DMS53 treated with DMSO at 0.1 percent for 48 hours (cell line): ENCODE data around the gene OR1S2.
A peak's percentile ranks its signal among the peaks of the same experiment; 100 is the strongest.
"Not testable (repeated sequence)": the region's sequence is repeated elsewhere in the genome, so short reads cannot be mapped to it uniquely, and the experiment has no call there.

Experiments
- DNase-seq: peaks from one replicate; lab custom pipeline; 2025; ENCODE audit not compliant: unreplicated experiment; lab: John Stamatoyannopoulos, UW

The OR1S2 gene, protein sequence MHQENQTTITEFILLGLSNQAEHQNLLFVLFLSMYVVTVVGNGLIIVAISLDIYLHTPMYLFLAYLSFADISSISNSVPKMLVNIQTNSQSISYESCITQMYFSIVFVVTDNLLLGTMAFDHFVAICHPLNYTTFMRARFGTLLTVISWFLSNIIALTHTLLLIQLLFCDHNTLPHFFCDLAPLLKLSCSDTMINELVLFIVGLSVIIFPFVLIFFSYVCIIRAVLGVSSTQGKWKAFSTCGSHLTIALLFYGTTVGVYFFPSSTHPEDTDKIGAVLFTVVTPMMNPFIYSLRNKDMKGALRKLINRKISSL

GRCh38 chr11:58204042-58204441, at the start of gene OR1S2:
OR1S2 (minus strand) TSS chr11:58204142; CDS start chr11:58204142, 0 bp downstream.
- no peak for DNase-seq

GRCh38 chr11:58243954-58244353, 40.0 kb upstream of the OR1S2 start:
- DNase-seq: no peak

GRCh38 chr11:58227956-58228615, 24.1 kb upstream of the OR1S2 start:
- no peak for DNase-seq

DNA sequence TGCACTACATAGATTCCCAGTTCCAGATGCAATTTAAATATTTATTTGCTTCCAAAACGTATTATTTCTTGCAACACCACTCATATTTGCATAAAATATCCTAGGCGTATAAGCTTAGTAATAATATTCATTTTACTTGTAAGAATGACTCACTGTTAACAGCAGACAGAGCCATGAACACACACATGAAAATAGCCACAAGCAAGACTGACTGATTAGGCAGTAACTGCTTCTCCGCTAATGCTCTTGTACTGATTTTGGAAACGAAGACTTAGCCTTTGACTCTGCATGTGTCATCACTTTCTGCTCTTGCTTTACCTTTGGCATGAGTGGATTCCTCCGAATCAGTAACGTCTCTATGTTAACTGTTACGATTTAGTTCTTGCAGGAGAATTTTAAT, 18.8 kb upstream of the OR1S2 start:
- no peak for DNase-seq

DNA sequence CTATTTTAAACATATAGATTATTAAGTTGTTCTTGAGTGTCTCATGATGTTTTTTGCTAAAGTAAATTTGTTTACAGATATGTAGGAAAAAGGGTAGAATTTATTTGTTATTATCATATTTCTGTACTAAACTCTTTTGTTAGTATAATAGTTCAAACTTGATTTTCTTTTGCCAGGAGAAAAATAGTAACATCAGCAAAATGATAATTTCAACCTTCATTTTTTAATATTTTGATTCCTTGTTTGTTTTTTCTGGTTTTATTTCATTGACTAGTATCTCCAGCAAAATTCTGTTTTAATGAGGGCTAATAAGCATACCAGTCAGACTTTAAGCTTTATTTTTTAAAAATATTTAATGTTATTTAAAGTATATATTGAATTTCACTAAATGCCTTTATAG, 12.5 kb upstream of the OR1S2 start:
- DNase-seq: no peak

GRCh38 chr11:58212420-58212819, 8.5 kb upstream of the OR1S2 start, which contains the start of gene OR1S1:
OR1S1 (plus strand) TSS chr11:58212720.
- DNase-seq: not testable (repeated sequence)

GRCh38 chr11:58199271-58199670, 4.7 kb downstream of the OR1S2 start:
- DNase-seq: peak; percentile 1

DNA sequence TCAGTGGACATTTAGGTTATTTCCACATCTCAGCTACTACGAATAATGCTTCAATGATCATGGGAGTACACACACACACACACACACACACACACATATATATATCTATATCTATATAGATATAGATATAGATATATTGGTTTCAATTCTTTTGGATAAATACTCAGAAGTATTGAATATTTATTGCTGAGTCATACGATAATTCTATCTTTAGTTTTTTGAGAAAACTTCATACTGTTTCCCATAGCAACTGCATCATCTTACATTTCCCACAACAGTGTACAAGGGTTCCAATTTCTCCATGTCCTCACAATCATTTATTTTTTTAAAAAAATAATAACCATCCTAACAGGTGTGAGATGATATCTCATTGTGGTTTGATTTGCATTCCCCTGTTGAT, 8.0 kb downstream of the OR1S2 start:
- no peak for DNase-seq

DNA sequence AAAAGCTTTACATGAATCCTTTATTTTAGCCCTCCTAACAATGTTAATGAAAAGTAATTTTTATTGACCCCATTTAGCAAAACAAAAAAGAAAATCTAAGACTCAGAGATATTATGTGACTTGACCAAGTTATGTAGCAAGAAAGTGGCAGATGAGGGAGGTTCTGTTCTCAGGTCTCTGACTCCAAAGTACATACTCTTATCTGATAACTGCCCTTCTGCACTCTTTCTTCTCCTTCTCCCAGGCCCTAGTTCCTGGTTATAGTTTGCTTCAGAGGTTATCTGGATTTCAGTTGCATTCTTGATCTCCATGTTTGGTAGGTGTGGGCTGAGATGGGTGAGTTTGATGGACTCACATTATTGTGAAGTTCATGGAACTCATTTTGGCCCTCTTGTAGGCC, 10.6 kb downstream of the OR1S2 start:
- DNase-seq: no peak

GRCh38 chr11:58192229-58192628, 11.7 kb downstream of the OR1S2 start:
- DNase-seq: no peak

GRCh38 chr11:58188770-58189169, 15.2 kb downstream of the OR1S2 start, which contains the start of gene OR9Q2:
OR9Q2 (plus strand) TSS chr11:58189070; CDS start chr11:58190491, 1,421 bp downstream.
- DNase-seq: no peak

DNA sequence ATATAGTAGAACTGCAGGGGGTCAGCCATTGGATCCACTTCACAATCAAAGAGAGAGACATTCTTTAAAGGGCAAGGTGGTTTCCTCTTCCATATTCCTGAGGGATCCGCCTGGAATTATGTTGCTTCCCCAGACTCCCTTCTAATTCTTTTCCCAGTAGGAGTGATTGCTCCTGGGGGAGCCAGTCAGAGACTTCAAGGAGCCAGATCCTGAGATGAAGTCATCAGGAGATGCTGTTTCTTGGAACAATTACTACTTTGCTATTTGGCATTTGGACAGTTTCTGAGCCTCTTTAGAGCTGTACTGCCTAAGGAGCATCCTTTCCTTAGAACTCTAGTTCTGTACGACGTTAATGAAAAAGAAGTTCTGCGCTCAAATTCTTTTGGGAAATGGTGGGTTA, 17.0 kb downstream of the OR1S2 start:
- no peak for DNase-seq

DNA sequence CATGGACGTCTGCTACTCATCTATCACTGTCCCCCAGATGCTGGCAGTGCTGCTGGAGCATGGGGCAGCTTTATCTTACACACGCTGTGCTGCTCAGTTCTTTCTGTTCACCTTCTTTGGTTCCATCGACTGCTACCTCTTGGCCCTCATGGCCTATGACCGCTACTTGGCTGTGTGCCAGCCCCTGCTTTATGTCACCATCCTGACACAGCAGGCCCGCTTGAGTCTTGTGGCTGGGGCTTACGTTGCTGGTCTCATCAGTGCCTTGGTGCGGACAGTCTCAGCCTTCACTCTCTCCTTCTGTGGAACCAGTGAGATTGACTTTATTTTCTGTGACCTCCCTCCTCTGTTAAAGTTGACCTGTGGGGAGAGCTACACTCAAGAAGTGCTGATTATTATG, 24.3 kb downstream of the OR1S2 start:
- no peak for DNase-seq

GRCh38 chr11:58178444-58178843, 25.5 kb downstream of the OR1S2 start:
- DNase-seq: no peak

GRCh38 chr11:58177409-58178054, 26.4 kb downstream of the OR1S2 start:
- DNase-seq: no peak

- DNase-seq: no peak
These were observed 38.3 kb downstream of the OR1S2 start for GRCh38 chr11:58165504-58166106.

- no peak for DNase-seq
These were observed 39.0 kb downstream of the OR1S2 start for GRCh38 chr11:58164990-58165389.

- no peak for DNase-seq
These were observed 39.6 kb downstream of the OR1S2 start for GRCh38 chr11:58164389-58164788.
